NK-92 (cell line): Measurements from ENCODE around the gene SYNE2.

ENCODE experiments used
- DNase-seq: peaks from one replicate; lab custom pipeline; 2025; ENCODE audit not compliant: unreplicated experiment; lab: John Stamatoyannopoulos, UW

The SYNE2 gene

DNA sequence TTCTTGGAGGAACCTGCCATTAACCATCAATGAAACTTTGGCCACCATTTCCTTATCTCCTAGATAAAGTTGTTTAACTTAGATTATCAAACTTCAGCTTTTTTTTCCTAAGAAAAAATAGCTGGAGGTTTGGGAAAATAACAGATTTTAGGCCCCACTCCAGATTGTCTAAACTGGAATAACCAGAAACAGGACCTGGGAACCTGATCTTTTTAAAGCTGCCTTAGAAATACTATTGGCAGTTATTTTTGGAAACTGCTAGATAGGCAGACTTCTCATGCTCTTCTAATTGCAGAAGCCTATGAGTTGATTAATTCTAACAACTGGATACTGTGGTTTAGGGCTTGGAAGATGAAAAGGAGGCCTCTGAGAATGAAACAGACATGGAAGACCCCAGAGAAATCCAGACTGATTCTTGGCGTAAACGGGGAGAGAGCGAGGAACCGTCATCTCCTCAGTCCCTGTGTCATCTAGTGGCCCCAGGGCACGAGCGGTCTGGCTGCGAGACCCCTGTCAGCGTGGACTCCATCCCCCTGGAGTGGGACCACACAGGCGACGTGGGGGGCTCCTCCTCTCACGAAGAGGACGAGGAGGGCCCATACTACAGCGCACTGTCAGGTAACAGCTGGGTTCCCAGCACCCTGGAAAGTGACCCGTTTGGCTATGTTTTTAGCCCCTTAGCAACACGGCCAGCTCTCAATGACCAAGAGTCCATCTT, 361.2 kb downstream of the SYNE2 start:
- no peak for DNase-seq

DNA sequence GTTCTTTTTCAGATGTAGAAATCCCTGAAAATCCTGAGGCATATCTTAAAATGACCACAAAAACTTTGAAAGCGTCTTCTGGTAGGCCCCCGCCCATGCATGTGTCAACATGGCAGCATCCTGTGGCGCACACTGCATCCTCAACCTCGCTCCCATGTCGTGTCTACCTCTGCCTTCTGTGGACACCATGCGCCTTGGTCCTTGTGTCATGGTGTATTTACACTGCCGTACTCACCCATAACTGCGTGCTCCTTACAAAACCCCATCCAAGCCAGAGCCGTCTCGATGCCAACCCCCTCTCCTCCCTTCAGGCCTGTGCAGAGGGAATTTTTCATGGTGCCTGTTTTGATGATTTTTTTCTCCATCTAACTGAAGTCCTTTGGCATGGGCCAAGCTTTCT, 362.5 kb downstream of the SYNE2 start:
- DNase-seq, result no peak

DNA sequence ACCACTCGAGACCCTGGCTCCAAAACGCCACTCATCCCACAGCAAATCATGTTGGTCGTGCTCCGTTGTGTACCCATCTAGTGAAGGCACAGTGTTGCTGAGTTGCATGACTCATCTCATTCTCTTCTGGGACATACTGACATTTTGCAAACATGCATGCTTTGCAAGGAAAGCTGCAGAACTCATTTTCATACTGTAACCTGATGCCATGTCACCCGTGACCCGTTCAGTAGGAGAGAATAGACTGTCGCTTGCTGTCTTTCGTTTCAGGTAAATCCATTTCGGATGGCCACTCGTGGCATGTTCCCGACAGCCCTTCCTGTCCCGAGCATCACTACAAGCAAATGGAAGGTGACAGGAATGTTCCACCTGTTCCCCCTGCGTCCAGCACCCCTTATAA, 363.2 kb downstream of the SYNE2 start:
- no peak for DNase-seq

DNA sequence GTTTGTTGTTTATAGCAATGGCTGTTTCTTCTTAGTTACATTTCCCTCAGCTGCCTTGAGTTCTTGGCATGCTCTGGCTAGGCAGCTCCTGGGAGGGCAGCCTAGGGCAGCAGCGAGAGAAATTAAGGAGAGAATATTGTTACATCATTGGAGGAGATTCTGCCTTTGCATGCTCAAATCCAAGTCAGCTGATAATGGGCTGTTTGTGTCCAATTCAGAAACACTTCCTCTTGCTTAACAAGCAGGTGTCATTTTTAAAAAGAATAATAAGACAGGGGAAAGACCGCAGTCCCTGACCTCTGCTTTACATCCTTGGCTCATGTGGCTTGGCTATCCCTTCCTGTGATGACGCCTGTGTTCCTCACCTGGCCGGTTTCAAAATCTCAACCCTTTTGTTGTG, 364.5 kb downstream of the SYNE2 start:
- no peak for DNase-seq

DNA sequence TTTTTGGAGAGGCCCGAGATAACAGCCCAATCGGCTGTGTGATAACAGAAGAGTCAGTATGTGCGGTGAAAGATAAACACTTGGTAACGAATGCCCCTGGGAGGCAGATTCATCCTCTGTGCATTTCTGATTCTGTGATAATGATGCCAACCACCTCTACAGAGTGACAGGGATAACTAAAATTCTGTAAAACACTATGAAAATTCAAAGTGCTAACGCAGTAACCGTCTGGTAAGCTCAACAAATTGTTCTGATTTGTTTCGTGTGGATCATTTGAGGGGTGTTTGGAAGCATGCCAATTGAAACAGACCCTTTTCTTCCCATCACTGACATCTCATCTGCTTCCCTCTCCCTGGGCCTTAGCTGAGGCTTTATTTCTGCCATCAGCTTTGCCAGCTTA, 365.0 kb downstream of the SYNE2 start:
- no peak for DNase-seq

DNA sequence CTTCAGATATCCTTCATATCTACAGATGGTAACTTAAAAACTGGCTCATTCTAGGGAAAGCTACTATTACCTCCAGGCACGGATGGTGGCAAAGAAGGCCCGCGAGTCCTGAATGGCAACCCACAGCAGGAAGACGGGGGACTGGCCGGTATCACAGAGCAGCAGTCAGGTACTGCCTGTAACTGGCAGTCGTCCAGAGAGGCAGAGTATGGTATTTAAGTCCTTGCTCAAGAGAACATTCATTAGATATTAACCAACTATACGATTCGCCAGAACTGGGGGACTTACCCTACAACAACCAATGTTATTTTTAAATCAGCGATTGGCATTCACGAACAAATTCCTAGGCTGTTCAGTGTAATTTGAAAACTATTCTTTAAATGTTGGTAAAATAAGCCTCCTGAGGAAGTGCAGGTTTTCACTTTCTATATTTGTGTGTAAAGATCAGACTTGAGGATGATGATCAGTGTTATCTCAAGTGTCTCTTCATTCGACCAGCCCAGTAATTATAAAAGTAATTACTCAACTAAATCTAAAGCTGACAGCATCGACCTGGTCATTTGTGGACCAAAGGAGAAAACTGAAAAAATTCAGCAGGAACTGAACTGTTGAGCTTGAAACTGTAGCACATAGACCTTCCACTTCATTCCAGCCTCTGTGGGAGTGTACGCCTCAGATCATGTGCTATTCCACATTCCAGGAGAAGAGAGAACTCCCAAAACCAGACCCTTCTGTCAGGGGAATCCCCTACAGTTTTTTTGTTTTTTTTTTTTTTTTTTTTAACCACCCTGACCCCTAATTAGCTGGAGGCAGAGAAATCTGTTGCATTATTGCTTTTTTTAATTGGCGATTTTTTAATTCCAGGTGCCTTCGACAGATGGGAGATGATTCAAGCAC, 365.8 kb downstream of the SYNE2 start:
- DNase-seq, result no peak

DNA sequence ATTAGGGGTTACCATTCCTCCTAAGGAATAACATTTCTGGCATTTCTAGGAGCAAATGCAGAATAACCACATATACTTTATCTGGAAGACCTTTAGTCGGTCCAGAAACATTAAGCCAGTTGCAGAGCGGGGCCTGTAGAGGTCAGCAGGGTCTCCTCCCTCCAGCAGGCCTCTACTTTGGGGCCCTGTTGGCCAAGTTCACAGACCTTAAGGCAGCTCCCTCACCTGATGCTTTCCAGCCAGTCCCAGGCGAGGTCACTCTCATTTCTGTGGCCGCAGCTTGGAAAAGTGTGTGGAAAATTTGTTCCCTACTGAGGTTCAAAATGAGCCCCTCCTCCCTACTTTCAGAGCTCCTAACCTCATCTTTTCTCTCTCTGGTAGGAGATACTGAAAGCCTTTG, 367.3 kb downstream of the SYNE2 start:
- no peak for DNase-seq

DNA sequence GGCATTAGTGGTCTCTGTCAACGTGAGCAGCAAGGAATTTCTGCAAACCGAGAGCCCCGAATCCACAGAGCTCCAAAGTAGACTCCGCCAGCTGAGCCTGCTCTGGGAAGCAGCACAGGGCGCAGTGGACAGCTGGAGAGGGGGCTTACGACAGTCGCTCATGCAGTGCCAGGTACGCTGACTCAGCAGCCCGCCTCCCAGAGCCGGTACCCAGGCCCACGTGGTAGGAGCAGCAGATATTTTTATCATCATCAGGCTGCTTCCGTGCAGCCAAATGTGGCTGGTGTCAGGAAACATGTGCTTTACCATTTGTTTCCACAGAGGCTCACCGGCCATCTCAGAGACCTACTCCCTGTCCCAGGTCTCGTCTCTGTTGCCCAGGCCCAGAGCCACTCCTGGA, 367.7 kb downstream of the SYNE2 start:
- no peak for DNase-seq

DNA sequence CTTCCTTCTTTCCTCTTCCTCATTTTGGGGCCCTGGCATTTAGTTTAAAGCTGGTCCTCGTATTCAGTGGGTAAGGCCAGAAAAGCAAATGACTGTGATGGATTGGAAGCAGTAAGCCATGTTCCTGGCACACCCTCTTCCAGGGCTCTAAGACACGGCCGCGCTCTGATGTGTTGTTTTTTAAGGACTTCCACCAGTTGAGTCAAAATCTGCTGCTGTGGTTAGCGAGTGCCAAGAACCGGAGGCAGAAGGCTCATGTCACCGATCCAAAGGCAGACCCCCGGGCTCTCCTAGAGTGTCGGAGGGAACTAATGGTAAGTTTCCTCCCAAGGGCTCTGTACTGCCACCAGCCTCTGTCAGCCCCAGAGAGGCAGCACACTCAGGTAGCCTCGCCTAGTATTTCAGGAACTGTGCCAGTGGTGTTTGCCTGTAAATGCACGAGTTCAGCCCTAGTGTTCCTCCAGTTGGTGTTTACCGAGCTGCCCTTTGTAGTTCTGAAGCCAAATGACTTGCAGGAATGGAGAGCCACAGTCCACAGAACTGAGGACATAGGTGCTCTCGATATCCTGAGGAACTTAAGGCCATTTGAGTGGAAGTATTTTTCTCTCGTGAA, 368.7 kb downstream of the SYNE2 start:
- no peak for DNase-seq

DNA sequence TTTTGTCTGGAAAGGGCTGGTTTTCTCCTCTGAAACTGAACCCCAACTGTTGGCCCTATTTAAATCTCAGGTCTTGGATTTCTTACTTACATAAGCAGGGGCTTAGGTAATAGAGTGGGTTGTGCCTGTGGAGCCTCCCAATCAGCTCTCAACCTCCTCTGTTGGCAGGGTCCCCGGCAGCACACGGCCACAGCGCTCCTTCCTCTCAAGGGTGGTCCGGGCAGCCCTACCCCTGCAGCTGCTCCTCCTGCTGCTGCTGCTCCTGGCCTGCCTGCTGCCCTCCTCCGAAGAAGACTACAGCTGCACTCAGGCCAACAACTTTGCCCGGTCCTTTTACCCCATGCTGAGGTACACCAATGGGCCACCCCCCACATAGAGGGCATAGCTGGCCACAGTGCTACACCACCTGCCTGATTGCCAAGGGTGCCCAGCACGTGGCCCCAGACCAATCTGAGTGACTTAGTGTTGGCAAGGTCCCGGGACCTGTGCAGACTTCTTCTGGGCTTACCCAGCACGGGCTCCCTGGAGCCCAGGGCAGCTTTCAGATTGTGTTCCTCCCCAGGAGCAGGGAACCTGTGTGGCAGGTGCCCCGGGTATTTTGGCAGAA, 372.4 kb downstream of the SYNE2 start:
- no peak for DNase-seq

DNA sequence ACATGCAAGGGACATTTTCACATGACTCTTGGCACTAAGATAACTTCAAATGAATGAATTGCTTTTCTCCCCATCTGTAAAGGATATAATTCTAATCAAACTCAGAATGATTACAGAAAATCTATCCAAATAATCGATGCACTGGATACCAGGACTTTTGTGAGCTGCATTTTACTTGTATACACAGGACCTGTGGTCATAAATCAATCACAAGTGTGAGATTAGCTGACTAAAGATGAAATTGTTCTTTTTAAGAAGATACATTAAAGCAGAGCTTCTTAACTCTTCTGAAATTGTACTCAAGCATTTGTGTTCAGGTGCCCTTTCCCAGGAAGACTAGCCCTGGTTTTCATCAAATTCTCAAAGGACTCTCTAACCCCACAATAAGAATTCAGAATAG, 375.1 kb downstream of the SYNE2 start:
- DNase-seq, result no peak

DNA sequence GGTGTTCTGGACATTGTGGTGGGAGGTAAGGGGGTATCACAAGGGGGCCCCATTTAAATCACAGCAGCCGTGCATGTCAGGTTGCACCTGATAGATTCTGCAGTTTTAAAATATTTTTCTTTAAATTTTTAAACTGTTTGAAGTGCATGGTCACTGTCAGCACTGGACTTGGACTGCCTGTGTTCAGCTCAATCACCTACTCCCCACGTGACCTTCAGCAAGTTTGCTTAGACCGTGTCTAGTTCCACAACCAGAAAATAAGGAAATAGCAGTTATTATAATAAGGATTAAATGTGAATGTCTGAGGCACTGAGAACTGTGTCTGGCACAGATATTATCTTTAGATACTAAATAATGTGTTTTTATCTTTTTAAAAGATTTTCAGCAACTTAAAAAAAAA, 376.7 kb downstream of the SYNE2 start:
- no peak for DNase-seq

DNA sequence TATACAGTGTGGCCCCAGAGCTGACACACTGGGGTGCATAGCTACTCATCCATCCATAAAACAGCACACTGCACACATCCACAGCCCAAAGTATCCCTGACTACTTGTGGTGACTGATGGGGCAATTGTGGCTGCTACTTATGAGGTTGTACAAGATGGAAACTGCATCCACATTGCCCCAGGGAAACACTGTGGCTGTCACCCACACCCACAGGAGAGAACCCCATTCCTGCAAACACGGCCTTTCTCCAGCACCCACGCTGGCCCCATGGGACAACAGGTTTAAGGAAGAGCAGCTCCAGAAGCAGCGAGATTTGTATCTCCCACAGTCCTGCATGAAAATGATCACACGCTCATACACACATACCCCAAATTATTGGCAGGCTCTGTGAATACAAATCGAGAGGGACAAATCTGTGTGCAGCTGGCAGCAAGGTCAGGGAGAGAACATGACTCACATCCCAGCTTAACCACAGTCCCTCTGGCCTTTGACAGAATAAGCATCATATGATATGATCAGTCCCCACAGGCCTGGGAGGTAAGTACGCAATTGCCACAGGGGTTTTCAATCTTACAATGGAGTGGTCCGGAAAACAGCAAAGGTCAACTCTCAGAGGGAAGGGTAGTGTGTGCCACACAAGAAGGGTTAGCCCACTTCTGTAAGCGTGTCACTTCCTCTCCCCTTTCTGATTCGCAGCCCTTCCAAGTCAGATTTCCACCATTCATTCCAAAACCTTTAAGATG, 379.5 kb downstream of the SYNE2 start:
- DNase-seq, result no peak

DNA sequence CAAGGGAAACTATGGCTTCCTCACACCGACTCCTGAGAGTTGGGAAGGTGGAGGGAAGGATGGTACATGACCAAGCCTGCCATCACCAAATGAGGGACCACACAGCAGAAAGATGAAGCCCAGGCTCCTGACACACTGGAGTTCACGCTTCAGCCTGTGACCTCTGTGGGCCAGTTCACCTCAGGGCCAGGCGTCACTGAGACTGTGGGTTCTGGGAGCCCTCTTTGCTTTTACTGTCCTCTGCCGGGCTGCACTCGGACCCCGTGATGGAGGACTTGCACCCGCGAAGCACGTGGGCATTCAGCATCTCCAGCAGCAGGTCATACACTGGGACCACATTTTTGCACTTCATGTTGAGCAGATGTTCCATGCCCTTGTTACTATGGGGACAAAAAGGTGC, 380.1 kb downstream of the SYNE2 start:
- DNase-seq, result no peak

DNA sequence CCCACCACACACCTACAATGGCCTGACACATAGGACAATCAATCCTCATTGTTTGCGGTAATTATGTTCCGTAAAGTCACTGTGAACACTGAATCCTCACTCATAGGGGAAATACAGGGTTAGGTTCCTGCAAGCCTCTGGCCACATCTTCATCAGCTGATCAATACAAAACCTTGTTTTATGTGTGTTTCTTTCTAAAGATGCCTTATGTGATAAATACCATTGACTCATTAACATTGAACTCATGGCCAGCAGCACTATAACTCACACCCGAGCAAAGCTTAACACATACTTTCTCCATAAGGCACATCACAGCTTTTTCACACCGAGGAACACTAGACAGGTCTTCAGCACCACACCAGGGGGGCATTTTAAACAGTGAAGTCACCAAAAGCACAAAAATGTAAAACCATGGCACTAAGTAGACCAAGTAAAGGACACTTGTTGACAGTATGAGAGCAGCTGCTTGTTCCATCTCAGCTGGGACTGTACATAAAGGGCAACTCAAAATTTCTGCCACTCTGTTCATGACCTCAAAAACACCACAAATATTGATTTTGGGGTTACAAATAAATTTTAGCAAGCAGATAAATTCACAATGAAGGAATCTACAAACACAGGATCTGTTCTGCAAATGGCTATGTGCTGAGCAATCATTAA, 380.9 kb downstream of the SYNE2 start:
- no peak for DNase-seq

DNA sequence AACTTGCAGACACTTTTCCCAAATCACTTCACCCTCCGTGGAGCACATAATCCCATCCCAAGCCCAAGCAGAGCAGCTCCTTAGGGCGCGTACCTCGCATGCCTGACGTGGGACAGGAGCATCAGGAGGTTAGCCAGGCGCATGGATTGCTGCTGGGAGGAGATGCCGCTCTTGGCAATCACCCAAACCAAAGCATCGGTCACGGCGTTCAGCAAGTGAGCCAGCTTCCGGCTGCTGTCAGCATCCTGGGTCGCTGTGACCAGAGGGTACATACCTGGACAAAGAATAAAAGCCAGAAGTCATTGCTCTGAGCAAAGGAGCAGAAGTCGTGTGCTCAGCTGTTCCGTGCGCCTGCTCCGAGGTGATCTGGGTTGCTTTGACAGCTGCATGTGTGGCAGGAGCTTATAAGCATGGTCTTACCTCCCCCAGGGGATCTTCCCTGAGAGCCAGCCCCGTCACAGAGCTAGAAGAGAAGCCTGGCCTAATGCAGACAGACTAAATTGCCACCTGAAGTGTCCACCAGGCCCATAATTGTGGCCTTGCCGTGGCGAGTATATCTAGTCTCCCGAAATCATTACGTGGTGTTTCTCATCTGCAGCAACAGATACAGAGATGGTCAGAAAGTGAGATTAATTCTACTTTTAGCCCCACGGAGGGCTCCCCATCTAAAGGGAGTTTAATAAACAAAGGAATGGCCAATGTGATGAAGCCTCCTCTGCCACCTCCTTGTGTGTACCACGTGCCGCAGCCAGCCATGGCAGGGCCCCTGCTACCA, 382.3 kb downstream of the SYNE2 start:
- DNase-seq, result no peak

DNA sequence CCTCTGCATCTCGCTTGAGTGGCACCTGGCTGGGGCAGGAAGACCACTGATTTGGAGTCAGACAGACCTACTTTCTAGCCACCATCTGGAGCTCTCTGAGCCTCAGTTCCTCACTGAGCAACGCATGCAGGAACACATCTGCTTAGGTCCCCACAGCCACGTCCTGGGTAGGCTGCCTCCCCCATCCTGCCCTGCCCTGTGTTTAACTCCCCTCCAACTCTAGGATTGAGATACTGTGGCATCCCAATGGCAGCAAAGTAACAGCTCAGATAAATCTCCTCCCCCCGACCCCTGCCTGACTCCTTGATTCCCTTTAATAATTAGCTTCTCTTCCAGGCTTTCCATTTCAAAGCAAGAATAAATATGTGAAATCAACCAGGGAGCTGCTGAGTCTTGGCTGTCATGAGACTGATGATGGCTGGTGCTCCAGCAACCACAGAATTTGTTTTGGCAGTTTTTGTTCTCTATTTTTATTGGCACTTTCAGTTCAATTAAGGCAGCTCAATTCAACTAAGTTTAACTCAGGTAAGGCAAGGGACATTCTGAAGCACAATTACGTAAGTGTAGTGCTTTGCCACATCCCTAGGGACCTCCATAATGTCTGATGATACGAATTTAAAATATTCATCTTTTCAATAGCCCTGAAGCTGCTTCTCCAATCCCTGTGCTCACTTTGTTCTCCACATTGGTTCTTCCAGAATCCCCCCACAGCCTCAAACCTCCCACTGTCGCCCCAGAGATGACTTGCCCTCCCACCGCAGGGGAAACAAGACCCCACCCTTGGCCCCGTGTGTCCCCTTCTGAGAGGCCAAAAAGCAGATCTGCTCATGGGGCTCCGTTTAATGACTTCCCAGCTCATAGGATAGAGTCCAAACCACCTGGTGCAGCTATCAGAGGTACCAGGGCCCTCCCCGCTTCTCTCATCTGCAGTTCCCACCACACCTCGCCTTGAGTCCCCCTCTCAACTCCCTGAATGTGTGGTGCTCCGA, 383.1 kb downstream of the SYNE2 start:
- no peak for DNase-seq

DNA sequence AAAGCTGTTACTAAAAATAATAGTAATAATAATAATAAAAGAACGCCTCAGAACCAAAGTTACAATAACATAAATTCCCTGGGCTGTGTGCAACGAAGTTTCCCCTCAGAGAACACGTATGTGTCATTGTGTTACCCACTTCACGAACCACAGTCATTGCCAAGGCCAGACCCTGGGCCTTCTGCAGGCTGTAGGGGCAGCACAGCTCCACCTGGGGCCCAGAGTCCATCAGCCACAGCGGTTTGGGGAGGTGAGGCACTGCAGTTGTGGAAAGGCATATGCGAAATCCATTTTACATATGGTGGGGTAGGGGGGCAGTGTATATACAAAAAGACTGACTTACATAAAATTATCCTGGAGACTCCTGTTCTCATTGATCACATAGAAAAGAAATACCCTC, 385.2 kb downstream of the SYNE2 start:
- no peak for DNase-seq

DNA sequence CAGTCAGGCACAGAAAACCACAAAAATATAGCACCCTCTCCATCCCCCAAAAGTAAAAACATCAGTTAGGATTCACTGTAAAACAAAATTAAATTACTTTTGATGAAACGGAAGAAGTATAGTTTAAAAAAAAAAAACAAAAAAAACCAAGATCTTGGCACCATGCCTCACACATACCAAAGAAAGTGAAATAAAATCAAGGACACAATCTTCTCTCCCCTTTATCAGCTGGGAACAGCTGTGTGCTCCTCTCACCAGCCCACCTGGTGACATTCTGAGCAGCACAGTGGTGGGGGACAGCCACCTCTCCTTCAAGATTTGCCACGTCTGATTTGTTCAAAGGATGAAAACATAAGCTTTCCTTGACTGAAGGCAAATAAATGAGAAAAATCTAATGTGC, 385.8 kb downstream of the SYNE2 start:
- DNase-seq, result no peak
